ENCODE data around the gene KDELR1.

Gene KDELR1

GRCh38 chr19:48341515-48342413, 49.6 kb downstream of the KDELR1 start:
- no peak overlapping the region for H3K4me3 ChIP-seq (ENCODE audit: low read depth, low read length)
- no peak for TF ChIP-seq CTCF (IDR thresholded peaks at IDR 0.05; ENCODE audit: low read depth, low read length)
- in situ Hi-C loops (cut with HindIII; ENCODE audit: low sequenced_read_pairs) = no loop called here
- no peak for DNase-seq (ENCODE audit: low read depth, low spot score)

GRCh38 chr19:48340995-48341394, 50.4 kb downstream of the KDELR1 start:
- TF ChIP-seq CTCF (IDR thresholded peaks at IDR 0.05; ENCODE audit: low read depth, low read length) = no peak
- in situ Hi-C loops (cut with HindIII; ENCODE audit: low sequenced_read_pairs) = no loop called here
- no peak overlapping the region for H3K4me3 ChIP-seq (ENCODE audit: low read depth, low read length)
- peak; percentile 62 for DNase-seq (ENCODE audit: low read depth, low spot score)

GRCh38 chr19:48338802-48339503, 52.4 kb downstream of the KDELR1 start:
- DNase-seq (ENCODE audit: low read depth, low spot score) = no peak
- TF ChIP-seq CTCF (IDR thresholded peaks at IDR 0.05; ENCODE audit: low read depth, low read length) = no peak
- in situ Hi-C loops (cut with HindIII; ENCODE audit: low sequenced_read_pairs) = no loop called here
- no peak overlapping the region for H3K4me3 ChIP-seq (ENCODE audit: low read depth, low read length)

- TF ChIP-seq CTCF (IDR thresholded peaks at IDR 0.05; ENCODE audit: low read depth, low read length) = no peak
- no peak for DNase-seq (ENCODE audit: low read depth, low spot score)
- no peak overlapping the region for H3K4me3 ChIP-seq (ENCODE audit: low read depth, low read length)
- in situ Hi-C loops (cut with HindIII; ENCODE audit: low sequenced_read_pairs) = no loop called here
These were observed 53.0 kb downstream of the KDELR1 start for GRCh38 chr19:48338253-48338755.

- TF ChIP-seq CTCF (IDR thresholded peaks at IDR 0.05; ENCODE audit: low read depth, low read length) = peak; percentile 85
- in situ Hi-C loops (cut with HindIII; ENCODE audit: low sequenced_read_pairs) = no loop called here
- H3K4me3 ChIP-seq (ENCODE audit: low read depth, low read length) = peak overlapping the region; percentile 37
- DNase-seq (ENCODE audit: low read depth, low spot score) = peak; percentile 91
These were observed 57.6 kb downstream of the KDELR1 start for GRCh38 chr19:48333467-48334384.

All from astrocyte of the spinal cord (primary cell).